Kidney (tissue), 14 donors: ENCODE results near the gene TACC3. TPM values are rescaled to one million over a fixed set of nuclear protein-coding genes. Genes with fewer than 3 reads are reported as not detected.

Experiments used
- DNase-seq, 5 donors: peaks; one replicate each; pipeline ENCODE4 v3.0.0-alpha.2; 2013 to 2020
- FAIRE-seq: peaks from 2 replicates; lab custom pipeline; 2012; peaks lifted over from hg19 to GRCh38; lab: Jason Lieb, UNC
- H3K27ac ChIP-seq, 2 donors: one replicate each; pipeline ENCODE4 v1.7.0; 2013; ENCODE audit warnings: low read depth in 2 of 2, low read length in 2 of 2, inconsistent platforms in 1 of 2
- H3K27me3 ChIP-seq: one replicate; pipeline ENCODE4 v1.7.1; 2013; ENCODE audit warnings: low read length, inconsistent platforms; ENCODE audit not compliant: control insufficient read depth, insufficient read depth
- H3K36me3 ChIP-seq, 3 donors: one replicate each; pipeline versions ENCODE4 v1.7.0 to v1.7.1; 2013; ENCODE audit warnings: low read length in 3 of 3, control low read depth in 1 of 3, inconsistent platforms in 1 of 3; ENCODE audit not compliant: insufficient read depth in 3 of 3, control insufficient read depth in 2 of 3
- H3K4me1 ChIP-seq, 3 donors: one replicate each; pipeline versions ENCODE4 v1.7.0 to v1.7.1; 2013; ENCODE audit warnings: low read length in 3 of 3, inconsistent platforms in 1 of 3, low read depth in 1 of 3; ENCODE audit not compliant: control insufficient read depth in 2 of 3, insufficient read depth in 2 of 3
- H3K4me3 ChIP-seq, 3 donors: one replicate each; pipeline versions ENCODE4 v1.7.0 to v1.8.1; 2013; ENCODE audit warnings: low read length in 3 of 3, control low read depth in 1 of 3, inconsistent platforms in 1 of 3
- H3K9ac ChIP-seq, 3 donors: one replicate each; pipeline versions ENCODE4 v1.7.0 to v1.7.1; 2013; ENCODE audit warnings: low read length in 3 of 3, control low read depth in 1 of 3, inconsistent platforms in 1 of 3
- H3K9me3 ChIP-seq, 3 donors: one replicate each; pipeline versions ENCODE4 v1.7.0 to v1.7.1; 2013; ENCODE audit warnings: low read length in 3 of 3, control low read depth in 1 of 3, inconsistent platforms in 1 of 3; ENCODE audit not compliant: control insufficient read depth in 2 of 3, insufficient read depth in 1 of 3
- intact Hi-C: fragments of 100-400 bp; cut with DNase I; formaldehyde crosslinking; loops from one replicate; pipeline ENCODE4 v1.11.1; 2022
- polyA plus RNA-seq: library from polyadenylated mRNA; stranded (reverse); fragments of 350-450 nt; fragmentation: Illumina TruSeq; extraction: RNeasy Lipid Tissue Mini Kit (QIAGEN cat#74804); gene quantifications from one replicate; pipeline ENCODE4 v1.2.3, GENCODE V29; 2014; ENCODE audit warnings: low read depth, low replicate concordance; ENCODE audit not compliant: insufficient read depth
- total RNA-seq: library from RNA; stranded (reverse); fragmentation: NEBNext Ultra II Directional; extraction: Animal tissue kit (Norgen Biotek cat#: 25700); gene quantifications from one replicate; pipeline ENCODE4 v1.2.1, GENCODE V29; 2021
- TF ChIP-seq, protein P1 (sequence below): IDR thresholded peaks from 3 replicates; pipeline ENCODE4 v1.5.1; 2012; ENCODE audit warnings: mild to moderate bottlenecking, moderate library complexity, borderline replicate concordance; ENCODE audit not compliant: insufficient read depth; ENCODE audit errors: extremely low read depth
- donor health status: control.
- donor health status: control.
- donor health status: control.
- donor health status: control.
- donor health status: control.
- donor health status: DM: yes; HTN: yes; CAD: no.
- donor health status: Normal renal cell carcinoma (clear cell type).

Gene TACC3
- total and polyA plus RNA-seq, 2 donors from 2014 or later = 4.9 to 12.2 TPM

DNA sequence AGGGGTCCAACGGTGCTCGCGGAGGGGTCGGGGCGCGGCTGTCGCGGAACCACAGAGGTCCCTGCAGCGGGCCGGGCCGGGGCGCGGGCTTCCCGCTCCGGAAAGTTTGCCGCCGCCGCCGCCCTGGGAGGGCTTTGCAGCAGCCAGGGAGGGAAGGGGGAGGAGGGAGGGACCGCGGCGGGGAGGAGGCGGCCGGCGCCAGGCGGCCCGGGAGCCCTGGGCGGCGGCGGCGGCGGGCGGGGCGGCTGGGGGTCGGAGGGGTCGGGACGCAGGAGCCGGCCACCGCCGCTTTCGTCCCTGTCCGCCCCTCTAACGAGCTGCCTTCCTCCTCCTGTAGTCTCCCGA lies 72.1 kb downstream of the TACC3 start:
- peaks cover 0 to 16% (median 0%) of the 10 kb centered on the region in 3 donors for H3K4me1 ChIP-seq
- H3K9ac ChIP-seq = no peak overlapping the region
- no peak overlapping the region for H3K27ac ChIP-seq
- H3K27me3 ChIP-seq = no peaks in the 10 kb centered on the region
- TF ChIP-seq, protein P1, sequence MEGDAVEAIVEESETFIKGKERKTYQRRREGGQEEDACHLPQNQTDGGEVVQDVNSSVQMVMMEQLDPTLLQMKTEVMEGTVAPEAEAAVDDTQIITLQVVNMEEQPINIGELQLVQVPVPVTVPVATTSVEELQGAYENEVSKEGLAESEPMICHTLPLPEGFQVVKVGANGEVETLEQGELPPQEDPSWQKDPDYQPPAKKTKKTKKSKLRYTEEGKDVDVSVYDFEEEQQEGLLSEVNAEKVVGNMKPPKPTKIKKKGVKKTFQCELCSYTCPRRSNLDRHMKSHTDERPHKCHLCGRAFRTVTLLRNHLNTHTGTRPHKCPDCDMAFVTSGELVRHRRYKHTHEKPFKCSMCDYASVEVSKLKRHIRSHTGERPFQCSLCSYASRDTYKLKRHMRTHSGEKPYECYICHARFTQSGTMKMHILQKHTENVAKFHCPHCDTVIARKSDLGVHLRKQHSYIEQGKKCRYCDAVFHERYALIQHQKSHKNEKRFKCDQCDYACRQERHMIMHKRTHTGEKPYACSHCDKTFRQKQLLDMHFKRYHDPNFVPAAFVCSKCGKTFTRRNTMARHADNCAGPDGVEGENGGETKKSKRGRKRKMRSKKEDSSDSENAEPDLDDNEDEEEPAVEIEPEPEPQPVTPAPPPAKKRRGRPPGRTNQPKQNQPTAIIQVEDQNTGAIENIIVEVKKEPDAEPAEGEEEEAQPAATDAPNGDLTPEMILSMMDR = no peak
- peaks cover 0 to 2% (median 0%) of the 10 kb centered on the region in 3 donors for H3K36me3 ChIP-seq
- DNase-seq (peak in 2 of 5 donors; percentile 52 to 67), FAIRE-seq (no peak)
- no peak overlapping the region for H3K4me3 ChIP-seq
- intact Hi-C loops = no loop called here
- no peaks in the 10 kb centered on the region for H3K9me3 ChIP-seq

DNA sequence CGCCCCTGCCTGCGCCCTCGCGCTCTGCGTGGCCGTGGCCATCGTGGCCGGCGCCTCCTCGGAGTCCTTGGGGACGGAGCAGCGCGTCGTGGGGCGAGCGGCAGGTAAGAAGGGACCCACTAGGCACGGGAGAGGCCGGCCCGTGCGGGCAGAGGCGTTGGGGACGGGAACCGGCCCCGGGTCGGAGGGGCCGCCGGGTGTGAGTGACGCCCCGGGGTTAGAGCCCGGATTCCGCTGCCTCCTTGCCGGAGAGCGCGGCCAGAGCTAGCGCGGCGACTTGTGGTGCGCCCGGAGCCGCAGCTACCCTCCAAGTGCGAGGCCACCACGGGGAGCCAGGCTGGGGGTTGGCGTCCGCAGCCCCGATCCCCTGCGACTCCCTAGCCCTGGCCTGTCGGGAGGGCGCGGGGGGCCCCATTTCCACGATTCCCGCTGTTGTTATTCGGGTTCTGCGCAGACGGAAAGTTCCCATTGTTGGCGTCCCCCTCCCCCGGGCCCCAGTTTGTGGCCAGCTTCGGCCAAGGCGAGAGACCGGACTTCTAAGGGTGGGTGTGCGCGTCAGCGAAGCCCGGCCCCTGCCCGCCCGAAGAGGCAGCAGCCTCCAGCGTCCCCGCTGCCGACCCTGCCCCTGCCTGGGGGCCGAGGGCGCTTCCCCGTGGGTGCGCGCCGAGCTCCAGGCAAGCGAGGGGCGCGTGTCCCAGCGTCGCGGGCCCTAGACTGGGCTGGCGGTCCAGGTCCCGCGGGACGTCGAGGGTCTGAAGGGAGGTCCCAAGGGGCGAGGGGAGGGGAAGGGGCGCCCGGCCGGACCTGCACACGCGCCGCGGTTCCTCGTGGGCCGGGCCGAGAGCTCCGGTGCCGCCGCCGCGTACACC lies 72.9 kb downstream of the TACC3 start:
- intact Hi-C loops = no loop called here
- peak overlapping the region; percentile 6 to 58 (median 38) for H3K4me3 ChIP-seq
- H3K27ac ChIP-seq = peak overlapping the region in 1 of 2 donors; percentile 43
- peak overlapping the region in 1 of 3 donors; percentile 26 for H3K9ac ChIP-seq
- TF ChIP-seq, protein P1 = no peak
- H3K36me3 ChIP-seq = peaks cover 0 to 2% (median 0%) of the 10 kb centered on the region in 3 donors
- no peaks in the 10 kb centered on the region for H3K27me3 ChIP-seq
- H3K9me3 ChIP-seq = no peaks in the 10 kb centered on the region
- H3K4me1 ChIP-seq = peaks cover 0 to 18% (median 0%) of the 10 kb centered on the region in 3 donors
- FAIRE-seq (no peak), DNase-seq (no peak)

Other genes starting within 250 kb of the TACC3 start
- gene FAM53A, start 37.2 kb upstream of the TACC3 start, total RNA-seq = 2.9 TPM
- gene FAM53A, start 37.2 kb upstream of the TACC3 start, polyA plus RNA-seq = 1.2 TPM
- 30.7 TPM for gene SLBP, start 9.2 kb upstream of the TACC3 start, total RNA-seq
- 42.8 TPM for gene SLBP, start 9.2 kb upstream of the TACC3 start, polyA plus RNA-seq
- 48.2 TPM for gene TMEM129, start 198 bp upstream of the TACC3 start, total RNA-seq
- 60.0 TPM for gene TMEM129, start 198 bp upstream of the TACC3 start, polyA plus RNA-seq
- 25.5 TPM for gene FGFR3, start 71.8 kb downstream of the TACC3 start, total RNA-seq
- 28.5 TPM for gene FGFR3, start 71.8 kb downstream of the TACC3 start, polyA plus RNA-seq
- gene LETM1, start 134.6 kb downstream of the TACC3 start, total RNA-seq = 46.4 TPM
- gene LETM1, start 134.6 kb downstream of the TACC3 start, polyA plus RNA-seq = 20.0 TPM
- 51.2 TPM for gene NSD2, start 149.9 kb downstream of the TACC3 start, total RNA-seq
- 5.5 TPM for gene NSD2, start 149.9 kb downstream of the TACC3 start, polyA plus RNA-seq